ENCODE results near the gene ADAMTS2.

DNA sequence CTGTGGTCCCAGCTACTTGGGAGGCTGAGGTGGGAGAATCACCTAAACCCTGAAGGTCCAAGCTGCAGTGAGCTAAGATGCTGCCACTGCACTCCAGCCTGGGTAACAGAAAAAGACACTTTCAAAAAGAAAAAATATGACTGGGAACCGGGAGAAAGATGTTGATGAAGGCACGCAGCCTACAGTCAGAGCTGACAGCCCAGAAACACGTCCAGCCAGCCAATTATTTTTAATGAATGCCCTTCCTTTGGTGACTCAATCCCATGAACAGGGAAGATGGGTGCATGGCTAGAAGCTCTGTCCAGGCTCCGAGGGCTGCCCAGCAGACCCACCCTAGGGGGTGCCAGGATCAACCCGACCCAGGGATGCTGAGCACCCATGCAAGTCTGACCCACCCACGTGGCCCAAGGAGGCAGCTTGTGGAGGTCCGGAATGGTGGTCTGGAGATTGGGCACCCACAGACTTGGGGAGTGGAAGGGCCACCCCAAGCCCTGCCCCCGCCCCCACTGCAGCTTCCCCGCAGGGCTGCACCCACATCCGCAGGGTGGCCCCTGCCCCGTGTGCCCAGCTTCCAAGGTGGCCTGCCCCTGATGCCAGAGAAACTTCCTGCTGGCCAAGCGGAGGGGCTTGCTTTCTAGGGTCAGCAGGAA lies 51.0 kb downstream of the ADAMTS2 start:
- no peak for TF ChIP-seq POLR2AphosphoS5 (IDR thresholded peaks at IDR 0.05; ENCODE audit: insufficient read depth, low read depth, low read length)
- no peak for TF ChIP-seq POLR2A (IDR thresholded peaks at IDR 0.05; ENCODE audit: low read depth, low read length)
- TF ChIP-seq, protein P1, sequence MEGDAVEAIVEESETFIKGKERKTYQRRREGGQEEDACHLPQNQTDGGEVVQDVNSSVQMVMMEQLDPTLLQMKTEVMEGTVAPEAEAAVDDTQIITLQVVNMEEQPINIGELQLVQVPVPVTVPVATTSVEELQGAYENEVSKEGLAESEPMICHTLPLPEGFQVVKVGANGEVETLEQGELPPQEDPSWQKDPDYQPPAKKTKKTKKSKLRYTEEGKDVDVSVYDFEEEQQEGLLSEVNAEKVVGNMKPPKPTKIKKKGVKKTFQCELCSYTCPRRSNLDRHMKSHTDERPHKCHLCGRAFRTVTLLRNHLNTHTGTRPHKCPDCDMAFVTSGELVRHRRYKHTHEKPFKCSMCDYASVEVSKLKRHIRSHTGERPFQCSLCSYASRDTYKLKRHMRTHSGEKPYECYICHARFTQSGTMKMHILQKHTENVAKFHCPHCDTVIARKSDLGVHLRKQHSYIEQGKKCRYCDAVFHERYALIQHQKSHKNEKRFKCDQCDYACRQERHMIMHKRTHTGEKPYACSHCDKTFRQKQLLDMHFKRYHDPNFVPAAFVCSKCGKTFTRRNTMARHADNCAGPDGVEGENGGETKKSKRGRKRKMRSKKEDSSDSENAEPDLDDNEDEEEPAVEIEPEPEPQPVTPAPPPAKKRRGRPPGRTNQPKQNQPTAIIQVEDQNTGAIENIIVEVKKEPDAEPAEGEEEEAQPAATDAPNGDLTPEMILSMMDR (IDR thresholded peaks at IDR 0.05; ENCODE audit: extremely low read depth in 1 of 2, insufficient read depth in 1 of 2, low read depth in 1 of 2, low read length in 2 of 2) = no peak
- no peak for TF ChIP-seq JUN (IDR thresholded peaks at IDR 0.05; ENCODE audit: borderline replicate concordance, insufficient read depth, insufficient read length, low read depth)
- no peak for TF ChIP-seq GATA2 (IDR thresholded peaks at IDR 0.05; ENCODE audit: insufficient read depth, insufficient read length, low read depth, low read length)
- TF ChIP-seq, protein P2, sequence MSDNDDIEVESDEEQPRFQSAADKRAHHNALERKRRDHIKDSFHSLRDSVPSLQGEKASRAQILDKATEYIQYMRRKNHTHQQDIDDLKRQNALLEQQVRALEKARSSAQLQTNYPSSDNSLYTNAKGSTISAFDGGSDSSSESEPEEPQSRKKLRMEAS (IDR thresholded peaks at IDR 0.05; ENCODE audit: insufficient read depth, insufficient read length) = no peak
- TF ChIP-seq FOS (IDR thresholded peaks at IDR 0.05; ENCODE audit: borderline replicate concordance, insufficient read depth, low read length) = no peak
- no peak for TF ChIP-seq EZH2 (IDR thresholded peaks at IDR 0.05; ENCODE audit: borderline replicate concordance, low read depth, low read length, severe bottlenecking)
- TF ChIP-seq MYC (IDR thresholded peaks at IDR 0.05; ENCODE audit: low read depth, low read length) = no peak
